ENCODE results near the gene CNPPD1. TPM values are rescaled to one million over a fixed set of nuclear protein-coding genes. Genes with fewer than 3 reads are reported as not detected.

The CNPPD1 gene
- total RNA-seq, 1 experiment from 2014 or later, result 32.8 TPM

DNA sequence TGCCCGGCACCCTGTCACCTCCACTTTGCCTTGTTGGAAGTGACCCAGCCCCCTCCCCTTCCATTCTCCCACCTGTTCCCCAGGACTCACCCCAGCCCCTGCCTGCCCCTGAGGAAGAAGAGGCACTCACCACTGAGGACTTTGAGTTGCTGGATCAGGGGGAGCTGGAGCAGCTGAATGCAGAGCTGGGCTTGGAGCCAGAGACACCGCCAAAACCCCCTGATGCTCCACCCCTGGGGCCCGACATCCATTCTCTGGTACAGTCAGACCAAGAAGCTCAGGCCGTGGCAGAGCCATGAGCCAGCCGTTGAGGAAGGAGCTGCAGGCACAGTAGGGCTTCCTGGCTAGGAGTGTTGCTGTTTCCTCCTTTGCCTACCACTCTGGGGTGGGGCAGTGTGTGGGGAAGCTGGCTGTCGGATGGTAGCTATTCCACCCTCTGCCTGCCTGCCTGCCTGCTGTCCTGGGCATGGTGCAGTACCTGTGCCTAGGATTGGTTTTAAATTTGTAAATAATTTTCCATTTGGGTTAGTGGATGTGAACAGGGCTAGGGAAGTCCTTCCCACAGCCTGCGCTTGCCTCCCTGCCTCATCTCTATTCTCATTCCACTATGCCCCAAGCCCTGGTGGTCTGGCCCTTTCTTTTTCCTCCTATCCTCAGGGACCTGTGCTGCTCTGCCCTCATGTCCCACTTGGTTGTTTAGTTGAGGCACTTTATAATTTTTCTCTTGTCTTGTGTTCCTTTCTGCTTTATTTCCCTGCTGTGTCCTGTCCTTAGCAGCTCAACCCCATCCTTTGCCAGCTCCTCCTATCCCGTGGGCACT, 5.8 kb upstream of the CNPPD1 start (continued):
- TF ChIP-seq TEAD1 (CRISPR knock-in tag; IDR thresholded peaks at IDR 0.05) (no peak), NFE2L1 (CRISPR knock-in tag; IDR thresholded peaks at IDR 0.05) (no peak), MYBL2 (CRISPR knock-in tag; IDR thresholded peaks at IDR 0.05) (no peak), ZNF396 (CRISPR knock-in tag; IDR thresholded peaks at IDR 0.05; ENCODE audit: borderline replicate concordance) (no peak), TEAD4 (CRISPR knock-in tag; IDR thresholded peaks at IDR 0.05) (no peak), HMGA2 (CRISPR knock-in tag; IDR thresholded peaks at IDR 0.05) (no peak)
- TF ChIP-seq, protein P1, sequence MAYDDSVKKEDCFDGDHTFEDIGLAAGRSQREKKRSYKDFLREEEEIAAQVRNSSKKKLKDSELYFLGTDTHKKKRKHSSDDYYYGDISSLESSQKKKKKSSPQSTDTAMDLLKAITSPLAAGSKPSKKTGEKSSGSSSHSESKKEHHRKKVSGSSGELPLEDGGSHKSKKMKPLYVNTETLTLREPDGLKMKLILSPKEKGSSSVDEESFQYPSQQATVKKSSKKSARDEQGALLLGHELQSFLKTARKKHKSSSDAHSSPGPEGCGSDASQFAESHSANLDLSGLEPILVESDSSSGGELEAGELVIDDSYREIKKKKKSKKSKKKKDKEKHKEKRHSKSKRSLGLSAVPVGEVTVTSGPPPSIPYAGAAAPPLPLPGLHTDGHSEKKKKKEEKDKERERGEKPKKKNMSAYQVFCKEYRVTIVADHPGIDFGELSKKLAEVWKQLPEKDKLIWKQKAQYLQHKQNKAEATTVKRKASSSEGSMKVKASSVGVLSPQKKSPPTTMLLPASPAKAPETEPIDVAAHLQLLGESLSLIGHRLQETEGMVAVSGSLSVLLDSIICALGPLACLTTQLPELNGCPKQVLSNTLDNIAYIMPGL (CRISPR knock-in tag; IDR thresholded peaks at IDR 0.05), result no peak

DNA sequence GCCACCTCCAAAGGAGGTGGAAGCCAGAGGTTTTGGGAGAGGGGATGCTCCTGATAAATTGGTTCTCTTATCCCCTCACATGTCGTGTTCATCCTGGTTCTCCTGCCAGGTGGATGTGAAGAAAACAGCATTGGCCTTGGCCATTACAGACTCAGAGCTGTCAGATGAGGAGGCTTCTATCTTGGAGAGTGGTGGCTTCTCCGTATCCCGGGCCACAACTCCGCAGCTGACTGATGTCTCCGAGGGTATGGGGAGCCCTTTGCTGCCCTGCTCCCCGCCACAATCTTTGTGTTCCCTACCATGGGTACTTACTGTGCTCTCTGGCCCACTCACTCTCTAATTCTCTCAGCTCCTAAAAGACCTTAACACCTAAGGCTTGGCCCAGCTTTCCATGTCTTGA, 4.8 kb upstream of the CNPPD1 start:
- peaks cover 13% of the 10 kb centered on the region for H3K4me1 Mint-ChIP-seq
- H3K4me3 Mint-ChIP-seq, result no peak overlapping the region
- ChIA-PET POLR2A (no interaction called here), CTCF (interaction anchor here (1.3 kb wide), 1 partner anchor 178 kb away, joined by 3 read pairs; no protein-coding TSS in a partner anchor)
- H3K36me3 Mint-ChIP-seq, result peaks cover 27% of the 10 kb centered on the region
- no peak for TF ChIP-seq CREM (CRISPR knock-in tag; IDR thresholded peaks at IDR 0.05)
- TF ChIP-seq, protein P2, sequence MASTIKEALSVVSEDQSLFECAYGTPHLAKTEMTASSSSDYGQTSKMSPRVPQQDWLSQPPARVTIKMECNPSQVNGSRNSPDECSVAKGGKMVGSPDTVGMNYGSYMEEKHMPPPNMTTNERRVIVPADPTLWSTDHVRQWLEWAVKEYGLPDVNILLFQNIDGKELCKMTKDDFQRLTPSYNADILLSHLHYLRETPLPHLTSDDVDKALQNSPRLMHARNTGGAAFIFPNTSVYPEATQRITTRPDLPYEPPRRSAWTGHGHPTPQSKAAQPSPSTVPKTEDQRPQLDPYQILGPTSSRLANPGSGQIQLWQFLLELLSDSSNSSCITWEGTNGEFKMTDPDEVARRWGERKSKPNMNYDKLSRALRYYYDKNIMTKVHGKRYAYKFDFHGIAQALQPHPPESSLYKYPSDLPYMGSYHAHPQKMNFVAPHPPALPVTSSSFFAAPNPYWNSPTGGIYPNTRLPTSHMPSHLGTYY (CRISPR knock-in tag; IDR thresholded peaks at IDR 0.05), result no peak
- ATAC-seq (no peak), DNase-seq (ENCODE audit: low spot score) (no peak)
- H3K27ac Mint-ChIP-seq, result no peak overlapping the region
- no peaks in the 10 kb centered on the region for H3K27me3 Mint-ChIP-seq (ENCODE audit: low read depth)
- no peaks in the 10 kb centered on the region for H3K9me3 Mint-ChIP-seq

DNA sequence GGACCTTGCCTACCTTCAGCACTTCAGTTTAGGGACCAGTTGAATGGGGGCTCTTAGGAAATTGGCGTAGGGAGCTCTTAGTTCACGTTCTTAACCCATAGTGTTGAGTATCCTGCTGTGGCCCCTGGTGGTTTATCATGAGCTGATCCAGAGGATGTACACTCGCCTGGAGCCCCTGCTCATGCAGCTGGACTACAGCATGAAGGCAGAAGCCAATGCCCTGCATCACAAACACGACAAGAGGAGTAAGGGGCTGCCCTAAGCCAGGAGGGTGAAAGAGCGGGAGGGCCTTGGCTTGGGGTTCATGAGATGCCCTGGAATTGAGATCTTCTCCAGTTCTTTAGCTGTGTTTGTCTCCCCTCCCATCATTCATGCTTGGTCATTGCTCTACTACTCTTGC, 4.2 kb upstream of the CNPPD1 start:
- ATAC-seq, result no peak
- Mint-ChIP-seq H3K36me3 (peaks cover 27% of the 10 kb centered on the region), H3K27ac (no peak overlapping the region), H3K4me1 (peaks cover 14% of the 10 kb centered on the region), H3K9me3 (no peaks in the 10 kb centered on the region), H3K4me3 (no peak overlapping the region), H3K27me3 (ENCODE audit: low read depth) (no peaks in the 10 kb centered on the region)
- no peak for DNase-seq (ENCODE audit: low spot score)
- POLR2A ChIA-PET, result no interaction called here
- CTCF ChIA-PET, result no interaction called here
- TF ChIP-seq NR3C1 (CRISPR knock-in tag; conservative IDR thresholded peaks at IDR 0.05; ENCODE audit: low read depth) (no peak), GABPB1 (CRISPR knock-in tag; IDR thresholded peaks at IDR 0.05) (no peak), NFATC4 (CRISPR knock-in tag; IDR thresholded peaks at IDR 0.05) (no peak), RORB (CRISPR knock-in tag; IDR thresholded peaks at IDR 0.05) (no peak), CREB1 (CRISPR knock-in tag; IDR thresholded peaks at IDR 0.05) (no peak), KAT7 (CRISPR knock-in tag; IDR thresholded peaks at IDR 0.05; ENCODE audit: borderline replicate concordance) (no peak)
- TF ChIP-seq, protein P2 (CRISPR knock-in tag; IDR thresholded peaks at IDR 0.05), result no peak
- TF ChIP-seq, protein P3, sequence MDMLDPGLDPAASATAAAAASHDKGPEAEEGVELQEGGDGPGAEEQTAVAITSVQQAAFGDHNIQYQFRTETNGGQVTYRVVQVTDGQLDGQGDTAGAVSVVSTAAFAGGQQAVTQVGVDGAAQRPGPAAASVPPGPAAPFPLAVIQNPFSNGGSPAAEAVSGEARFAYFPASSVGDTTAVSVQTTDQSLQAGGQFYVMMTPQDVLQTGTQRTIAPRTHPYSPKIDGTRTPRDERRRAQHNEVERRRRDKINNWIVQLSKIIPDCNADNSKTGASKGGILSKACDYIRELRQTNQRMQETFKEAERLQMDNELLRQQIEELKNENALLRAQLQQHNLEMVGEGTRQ (CRISPR knock-in tag; IDR thresholded peaks at IDR 0.05), result no peak
- TF ChIP-seq, protein P4, sequence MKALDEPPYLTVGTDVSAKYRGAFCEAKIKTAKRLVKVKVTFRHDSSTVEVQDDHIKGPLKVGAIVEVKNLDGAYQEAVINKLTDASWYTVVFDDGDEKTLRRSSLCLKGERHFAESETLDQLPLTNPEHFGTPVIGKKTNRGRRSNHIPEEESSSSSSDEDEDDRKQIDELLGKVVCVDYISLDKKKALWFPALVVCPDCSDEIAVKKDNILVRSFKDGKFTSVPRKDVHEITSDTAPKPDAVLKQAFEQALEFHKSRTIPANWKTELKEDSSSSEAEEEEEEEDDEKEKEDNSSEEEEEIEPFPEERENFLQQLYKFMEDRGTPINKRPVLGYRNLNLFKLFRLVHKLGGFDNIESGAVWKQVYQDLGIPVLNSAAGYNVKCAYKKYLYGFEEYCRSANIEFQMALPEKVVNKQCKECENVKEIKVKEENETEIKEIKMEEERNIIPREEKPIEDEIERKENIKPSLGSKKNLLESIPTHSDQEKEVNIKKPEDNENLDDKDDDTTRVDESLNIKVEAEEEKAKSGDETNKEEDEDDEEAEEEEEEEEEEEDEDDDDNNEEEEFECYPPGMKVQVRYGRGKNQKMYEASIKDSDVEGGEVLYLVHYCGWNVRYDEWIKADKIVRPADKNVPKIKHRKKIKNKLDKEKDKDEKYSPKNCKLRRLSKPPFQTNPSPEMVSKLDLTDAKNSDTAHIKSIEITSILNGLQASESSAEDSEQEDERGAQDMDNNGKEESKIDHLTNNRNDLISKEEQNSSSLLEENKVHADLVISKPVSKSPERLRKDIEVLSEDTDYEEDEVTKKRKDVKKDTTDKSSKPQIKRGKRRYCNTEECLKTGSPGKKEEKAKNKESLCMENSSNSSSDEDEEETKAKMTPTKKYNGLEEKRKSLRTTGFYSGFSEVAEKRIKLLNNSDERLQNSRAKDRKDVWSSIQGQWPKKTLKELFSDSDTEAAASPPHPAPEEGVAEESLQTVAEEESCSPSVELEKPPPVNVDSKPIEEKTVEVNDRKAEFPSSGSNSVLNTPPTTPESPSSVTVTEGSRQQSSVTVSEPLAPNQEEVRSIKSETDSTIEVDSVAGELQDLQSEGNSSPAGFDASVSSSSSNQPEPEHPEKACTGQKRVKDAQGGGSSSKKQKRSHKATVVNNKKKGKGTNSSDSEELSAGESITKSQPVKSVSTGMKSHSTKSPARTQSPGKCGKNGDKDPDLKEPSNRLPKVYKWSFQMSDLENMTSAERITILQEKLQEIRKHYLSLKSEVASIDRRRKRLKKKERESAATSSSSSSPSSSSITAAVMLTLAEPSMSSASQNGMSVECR (CRISPR knock-in tag; IDR thresholded peaks at IDR 0.05; ENCODE audit: borderline replicate concordance), result no peak
- TF ChIP-seq, protein P5, sequence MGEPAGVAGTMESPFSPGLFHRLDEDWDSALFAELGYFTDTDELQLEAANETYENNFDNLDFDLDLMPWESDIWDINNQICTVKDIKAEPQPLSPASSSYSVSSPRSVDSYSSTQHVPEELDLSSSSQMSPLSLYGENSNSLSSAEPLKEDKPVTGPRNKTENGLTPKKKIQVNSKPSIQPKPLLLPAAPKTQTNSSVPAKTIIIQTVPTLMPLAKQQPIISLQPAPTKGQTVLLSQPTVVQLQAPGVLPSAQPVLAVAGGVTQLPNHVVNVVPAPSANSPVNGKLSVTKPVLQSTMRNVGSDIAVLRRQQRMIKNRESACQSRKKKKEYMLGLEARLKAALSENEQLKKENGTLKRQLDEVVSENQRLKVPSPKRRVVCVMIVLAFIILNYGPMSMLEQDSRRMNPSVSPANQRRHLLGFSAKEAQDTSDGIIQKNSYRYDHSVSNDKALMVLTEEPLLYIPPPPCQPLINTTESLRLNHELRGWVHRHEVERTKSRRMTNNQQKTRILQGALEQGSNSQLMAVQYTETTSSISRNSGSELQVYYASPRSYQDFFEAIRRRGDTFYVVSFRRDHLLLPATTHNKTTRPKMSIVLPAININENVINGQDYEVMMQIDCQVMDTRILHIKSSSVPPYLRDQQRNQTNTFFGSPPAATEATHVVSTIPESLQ (CRISPR knock-in tag; IDR thresholded peaks at IDR 0.05), result no peak
